Fibroblast of lung (primary cell): ENCODE results near the gene CCDC85C.
A peak's percentile ranks its signal among the peaks of the same experiment; 100 is the strongest.

ENCODE experiments used
- CTCF ChIP-seq, 2 donors: IDR thresholded peaks in 1 of 2; conservative IDR thresholded peaks in 1 of 2; 1 replicate in 1 of 2; 2 replicates in 1 of 2; pipeline ENCODE4 v1.5.1; 2011 to 2012; ENCODE audit warnings: low read length in 2 of 2, control low read depth in 1 of 2, inconsistent platforms in 1 of 2, low read depth in 1 of 2, mild to moderate bottlenecking in 1 of 2
- EZH2 ChIP-seq: IDR thresholded peaks from 2 replicates; pipeline ENCODE4 v1.5.1; 2012; ENCODE audit warnings: low read length, control low read depth, mild to moderate bottlenecking; ENCODE audit errors: missing control alignments

- TF ChIP-seq CTCF (conservative IDR thresholded peaks at IDR 0.05 in 1 of 2, IDR thresholded peaks at IDR 0.05 in 1 of 2; ENCODE audit: low read depth in 1 of 2, low read length in 2 of 2) (peak in 1 of 2 donors; percentile 13), EZH2 (no peak)
These were observed 123.8 kb downstream of the CCDC85C start, which contains the start of gene SETD3 for GRCh38 chr14:99479906-99480869.
